ENCODE data around the gene TNFRSF12A.

TNFRSF12A gene

GRCh38 chr16:3027489-3027795, 7.3 kb downstream of the TNFRSF12A start:
- DNase-seq, result no peak

GRCh38 chr16:3027983-3028715, 8.0 kb downstream of the TNFRSF12A start:
- DNase-seq, result peak; percentile 96

GRCh38 chr16:3028716-3029319, 8.7 kb downstream of the TNFRSF12A start:
- DNase-seq, result peak; percentile 65

DNA sequence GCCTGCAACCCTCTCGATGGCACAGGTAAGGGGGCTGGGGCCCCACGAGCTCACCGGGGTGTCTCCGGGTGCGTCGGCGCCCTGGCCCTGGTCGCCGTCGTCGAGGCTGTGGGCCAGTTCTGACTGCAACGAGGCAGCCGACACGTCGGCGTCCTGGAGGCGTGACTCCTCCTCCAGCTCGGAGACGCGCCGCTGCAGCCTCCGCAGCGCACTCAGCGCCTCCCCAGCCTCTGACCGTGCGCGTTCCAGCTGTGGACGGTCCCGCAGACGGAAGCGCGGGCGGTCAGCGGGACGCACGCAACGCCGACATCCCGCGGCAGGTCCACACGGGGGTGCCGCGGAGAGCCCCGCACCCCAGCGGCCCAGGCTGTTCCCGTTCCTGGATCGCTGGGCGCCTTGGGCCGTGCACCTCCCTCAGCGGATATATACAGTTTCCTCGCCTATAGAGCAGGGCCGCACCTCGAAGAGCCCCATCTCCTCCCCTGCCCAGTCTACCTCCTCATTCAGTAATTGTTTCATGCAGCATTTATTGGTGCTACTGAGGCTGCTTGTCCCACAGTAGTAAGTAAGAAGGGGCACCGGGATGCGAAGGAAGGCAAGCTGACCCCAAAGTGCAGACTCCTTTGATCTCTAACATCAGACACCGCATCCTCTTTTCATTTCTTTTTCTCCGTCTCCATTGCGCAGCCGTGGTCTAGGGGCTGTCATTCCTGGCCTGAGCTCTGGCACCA, 9.5 kb downstream of the TNFRSF12A start:
- peak; percentile 70 for DNase-seq

- DNase-seq, result no peak
These were observed 10.3 kb downstream of the TNFRSF12A start for GRCh38 chr16:3030222-3031212.

- DNase-seq, result no peak
These were observed 12.5 kb downstream of the TNFRSF12A start for GRCh38 chr16:3032624-3033023.

GRCh38 chr16:3035289-3035971, 15.3 kb downstream of the TNFRSF12A start:
- no peak for DNase-seq

GRCh38 chr16:3035972-3036725, 16.0 kb downstream of the TNFRSF12A start:
- DNase-seq, result peak; percentile 52

DNA sequence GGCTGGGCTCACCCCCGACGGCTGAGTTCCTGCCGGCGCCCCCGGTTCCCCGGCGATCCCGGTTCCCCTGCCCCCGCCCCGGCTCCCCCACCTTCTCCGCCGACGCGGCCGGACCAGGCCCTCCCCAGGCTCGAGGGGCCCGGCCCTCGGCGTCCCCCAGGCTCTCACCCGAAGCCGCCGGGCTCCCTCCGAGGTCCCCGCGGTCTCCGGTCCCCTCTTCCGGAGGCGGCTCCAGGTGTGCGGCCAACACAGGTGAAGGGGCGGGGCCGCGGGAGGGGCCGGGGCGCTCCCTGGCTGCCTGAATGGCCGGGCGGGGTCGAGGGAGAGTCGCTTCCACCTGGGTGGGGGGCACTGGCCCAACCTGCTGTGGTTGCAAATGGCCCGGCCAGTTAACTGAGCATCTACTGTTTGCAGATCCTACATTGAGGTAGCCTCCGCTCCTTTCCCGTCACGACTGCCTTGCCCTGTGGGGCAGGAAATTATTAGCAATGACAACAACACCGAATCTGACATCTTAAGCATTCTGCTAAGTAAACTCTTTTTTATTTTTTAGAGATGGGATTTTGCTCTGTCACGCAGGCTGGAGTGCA, 16.7 kb downstream of the TNFRSF12A start, which contains the start of gene BICDL2:
BICDL2 (minus strand) TSS at position 219 of the 590 bp plus-strand sequence. CDS start 1,448 bp downstream, outside the sequence.
- peak; percentile 66 for DNase-seq

GRCh38 chr16:3038256-3038655, 18.1 kb downstream of the TNFRSF12A start:
- peak; percentile 91 for DNase-seq

- no peak for DNase-seq
These were observed 18.7 kb downstream of the TNFRSF12A start for GRCh38 chr16:3038896-3039295.

GRCh38 chr16:3042376-3042775, 22.2 kb downstream of the TNFRSF12A start:
- DNase-seq, result no peak

DNA sequence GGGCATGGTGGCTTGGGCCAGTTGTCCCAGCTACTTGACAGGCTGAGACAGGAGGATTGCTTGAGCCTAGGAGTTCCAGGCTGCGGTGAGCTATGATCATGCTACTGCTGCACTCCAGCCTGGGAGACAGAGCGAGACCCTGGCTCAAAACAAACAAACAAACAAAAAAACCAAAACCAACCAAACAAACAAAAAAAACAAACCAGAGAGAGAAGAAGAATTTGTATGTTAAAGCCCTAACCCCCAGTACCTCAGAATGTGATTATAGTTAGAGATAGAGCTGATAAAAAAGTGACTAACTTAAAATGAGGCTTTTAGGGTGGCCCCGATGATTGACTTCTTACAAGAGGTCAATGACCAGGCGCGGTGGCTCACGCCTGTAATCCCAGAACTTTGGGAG, 24.5 kb downstream of the TNFRSF12A start:
- DNase-seq, result no peak

DNA sequence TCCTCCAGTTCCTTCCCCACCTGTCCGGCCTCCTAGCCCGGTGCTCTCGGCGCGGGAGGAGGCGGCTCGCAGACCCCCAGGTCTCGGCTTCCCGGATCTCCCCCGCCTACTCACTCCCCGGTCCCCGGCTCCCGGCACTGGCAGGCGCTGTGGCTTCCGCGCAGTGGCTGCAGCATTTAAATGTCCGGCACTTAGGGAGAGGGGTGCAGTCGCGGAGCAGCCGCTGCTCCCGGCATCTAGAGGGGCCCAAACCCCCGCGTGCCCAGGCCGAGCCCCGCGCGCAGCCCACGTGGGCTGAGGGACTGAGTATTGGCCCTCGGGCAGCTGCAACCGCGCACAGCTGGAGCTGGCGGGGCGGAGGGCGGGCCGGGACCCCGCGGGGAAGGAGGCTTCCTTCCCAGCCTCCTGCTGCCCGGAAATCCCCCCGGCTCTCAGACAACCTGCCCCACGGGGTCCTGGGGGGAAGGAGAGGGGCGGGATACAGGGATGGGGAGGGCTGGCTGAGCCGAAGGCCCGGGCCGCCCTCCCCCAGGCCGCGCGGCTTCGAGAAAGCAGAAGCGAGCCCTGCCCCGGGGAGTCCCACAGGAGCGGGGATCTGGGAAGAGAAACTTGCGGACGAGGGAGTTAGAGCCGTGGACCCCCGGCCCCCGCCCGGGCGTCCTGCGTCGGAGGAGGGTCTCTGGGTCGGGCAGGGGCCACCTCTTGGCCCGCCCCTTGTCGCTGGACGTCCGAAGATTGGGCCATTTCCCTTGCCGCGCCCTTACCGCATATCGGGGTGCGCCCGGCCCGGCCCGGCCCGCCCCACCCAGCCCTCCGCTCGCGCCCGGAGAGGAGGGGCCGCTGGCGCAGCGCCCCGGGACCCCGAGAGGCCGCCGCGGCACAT, 25.8 kb downstream of the TNFRSF12A start, which contains the start of gene MMP25:
MMP25 (plus strand) TSS at position 804 of the 883 bp plus-strand sequence. CDS start 357 bp downstream, outside the sequence.
- peak; percentile 64 for DNase-seq

- DNase-seq, result no peak
These were observed 26.6 kb downstream of the TNFRSF12A start for GRCh38 chr16:3046641-3047386.

- no peak for DNase-seq
These were observed 27.2 kb downstream of the TNFRSF12A start for GRCh38 chr16:3047387-3047720.

- DNase-seq, result no peak
These were observed 29.8 kb downstream of the TNFRSF12A start for GRCh38 chr16:3049921-3050481.

DNA sequence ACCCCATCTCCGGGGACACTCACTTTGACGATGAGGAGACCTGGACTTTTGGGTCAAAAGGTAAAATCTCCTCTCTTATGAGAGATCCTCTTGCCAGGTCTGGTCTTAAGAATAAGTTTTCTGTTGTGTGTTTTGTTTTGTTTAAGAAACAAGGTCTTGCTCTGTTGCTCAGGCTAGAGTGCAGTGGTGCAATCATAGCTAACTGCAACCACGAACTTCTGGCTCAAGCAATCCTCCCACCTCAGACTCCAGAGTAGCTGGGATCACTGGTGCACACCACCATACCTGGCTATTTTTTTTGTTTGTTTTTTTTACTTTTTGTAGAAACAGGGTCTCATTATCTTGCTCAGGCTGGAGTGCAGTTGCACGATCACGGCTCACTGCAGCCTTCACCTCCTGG, 30.3 kb downstream of the TNFRSF12A start:
- no peak for DNase-seq

- peak; percentile 33 for DNase-seq
These were observed 30.8 kb downstream of the TNFRSF12A start for GRCh38 chr16:3051009-3051408.
